Measurements from ENCODE around the gene CCL22.
A peak's percentile ranks its signal among the peaks of the same experiment; 100 is the strongest.

Gene CCL22

DNA sequence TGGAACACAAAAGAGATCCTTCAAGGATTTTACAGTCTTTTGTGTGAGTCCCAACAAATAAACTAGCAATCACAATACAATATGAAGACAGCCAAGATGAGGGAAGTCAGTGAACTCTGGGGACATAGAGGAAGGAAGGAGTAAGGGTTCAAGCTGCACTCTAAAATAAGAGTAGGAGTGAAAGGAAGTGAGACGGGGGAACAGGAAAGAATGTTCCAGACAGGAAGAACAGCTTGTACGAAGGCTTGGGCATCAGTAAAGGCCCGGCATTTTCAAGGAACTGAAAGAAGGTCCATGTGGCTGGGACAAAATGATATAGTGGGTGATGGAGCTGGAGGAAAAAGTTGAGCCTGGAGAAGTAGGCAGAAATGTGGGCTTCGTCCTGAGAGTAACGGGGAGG is 50.5 kb downstream of the CCL22 start:
- in situ Hi-C loops (cut with MboI; ENCODE audit: low pct_unique_long_range_greater_than_20kb, low sequenced_read_pairs, unreplicated experiment): loop anchor here (25.0 kb wide), 1 partner anchor 322 kb away; the partner anchor contains the start of gene CPNE2
- no peak for DNase-seq (ENCODE audit: low spot score)
- TF ChIP-seq, protein P1, sequence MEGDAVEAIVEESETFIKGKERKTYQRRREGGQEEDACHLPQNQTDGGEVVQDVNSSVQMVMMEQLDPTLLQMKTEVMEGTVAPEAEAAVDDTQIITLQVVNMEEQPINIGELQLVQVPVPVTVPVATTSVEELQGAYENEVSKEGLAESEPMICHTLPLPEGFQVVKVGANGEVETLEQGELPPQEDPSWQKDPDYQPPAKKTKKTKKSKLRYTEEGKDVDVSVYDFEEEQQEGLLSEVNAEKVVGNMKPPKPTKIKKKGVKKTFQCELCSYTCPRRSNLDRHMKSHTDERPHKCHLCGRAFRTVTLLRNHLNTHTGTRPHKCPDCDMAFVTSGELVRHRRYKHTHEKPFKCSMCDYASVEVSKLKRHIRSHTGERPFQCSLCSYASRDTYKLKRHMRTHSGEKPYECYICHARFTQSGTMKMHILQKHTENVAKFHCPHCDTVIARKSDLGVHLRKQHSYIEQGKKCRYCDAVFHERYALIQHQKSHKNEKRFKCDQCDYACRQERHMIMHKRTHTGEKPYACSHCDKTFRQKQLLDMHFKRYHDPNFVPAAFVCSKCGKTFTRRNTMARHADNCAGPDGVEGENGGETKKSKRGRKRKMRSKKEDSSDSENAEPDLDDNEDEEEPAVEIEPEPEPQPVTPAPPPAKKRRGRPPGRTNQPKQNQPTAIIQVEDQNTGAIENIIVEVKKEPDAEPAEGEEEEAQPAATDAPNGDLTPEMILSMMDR (IDR thresholded peaks at IDR 0.05; ENCODE audit: extremely low read depth, insufficient read depth, missing control alignments): no peak

GRCh38 chr16:57409870-57410587 is 51.4 kb downstream of the CCL22 start:
- no peak for DNase-seq (ENCODE audit: low spot score)
- TF ChIP-seq, protein P1 (IDR thresholded peaks at IDR 0.05; ENCODE audit: extremely low read depth, insufficient read depth, missing control alignments): no peak
- in situ Hi-C loops (cut with MboI; ENCODE audit: low pct_unique_long_range_greater_than_20kb, low sequenced_read_pairs, unreplicated experiment): loop anchor here (25.0 kb wide), 1 partner anchor 323 kb away; the partner anchor contains the start of gene CPNE2

- TF ChIP-seq, protein P1 (IDR thresholded peaks at IDR 0.05; ENCODE audit: extremely low read depth, insufficient read depth, missing control alignments): peak; percentile 1
- in situ Hi-C loops (cut with MboI; ENCODE audit: low pct_unique_long_range_greater_than_20kb, low sequenced_read_pairs, unreplicated experiment): loop anchor here (25.0 kb wide), 1 partner anchor 324 kb away; the partner anchor contains the start of gene CPNE2
- DNase-seq (ENCODE audit: low spot score): peak; percentile 64
Measured at GRCh38 chr16:57411362-57411976, 52.9 kb downstream of the CCL22 start.

DNA sequence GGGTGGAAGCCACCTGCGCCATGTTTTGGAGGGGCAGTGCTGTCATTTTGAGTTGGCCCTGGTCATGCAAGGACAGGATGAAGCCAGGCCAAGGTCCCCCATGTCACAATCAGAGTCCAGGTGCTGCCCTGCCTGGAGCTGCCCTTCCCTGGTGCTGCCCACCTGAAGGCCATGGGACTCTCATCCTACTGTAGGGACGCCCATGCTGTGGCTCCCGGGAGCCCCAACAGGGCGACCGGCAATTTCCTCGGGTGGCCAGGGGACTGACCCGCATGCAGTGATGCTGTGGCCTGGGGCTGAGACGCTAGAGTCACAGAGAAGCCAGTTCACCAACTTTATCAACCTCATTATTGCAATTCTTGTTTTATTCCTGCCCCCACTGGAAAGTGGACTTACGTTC is 54.0 kb downstream of the CCL22 start:
- no peak for DNase-seq (ENCODE audit: low spot score)
- TF ChIP-seq, protein P1 (IDR thresholded peaks at IDR 0.05; ENCODE audit: extremely low read depth, insufficient read depth, missing control alignments): no peak
- in situ Hi-C loops (cut with MboI; ENCODE audit: low pct_unique_long_range_greater_than_20kb, low sequenced_read_pairs, unreplicated experiment): loop anchor here (25.0 kb wide), 1 partner anchor 325 kb away; the partner anchor contains the start of gene CPNE2

- TF ChIP-seq, protein P1 (IDR thresholded peaks at IDR 0.05; ENCODE audit: extremely low read depth, insufficient read depth, missing control alignments): no peak
- in situ Hi-C loops (cut with MboI; ENCODE audit: low pct_unique_long_range_greater_than_20kb, low sequenced_read_pairs, unreplicated experiment): loop anchor here (25.0 kb wide), 1 partner anchor 326 kb away; the partner anchor contains the start of gene CPNE2
- peak; percentile 80 for DNase-seq (ENCODE audit: low spot score)
Measured at GRCh38 chr16:57413301-57413730, 54.7 kb downstream of the CCL22 start.

- in situ Hi-C loops (cut with MboI; ENCODE audit: low pct_unique_long_range_greater_than_20kb, low sequenced_read_pairs, unreplicated experiment): loop anchor here (25.0 kb wide), 1 partner anchor 326 kb away; the partner anchor contains the start of gene CPNE2
- TF ChIP-seq, protein P1 (IDR thresholded peaks at IDR 0.05; ENCODE audit: extremely low read depth, insufficient read depth, missing control alignments): no peak
- DNase-seq (ENCODE audit: low spot score): no peak
Measured at GRCh38 chr16:57413733-57414132, 55.1 kb downstream of the CCL22 start.
